PC-9 (cell line): ENCODE data around the gene BMERB1. TPM values are rescaled to one million over a fixed set of nuclear protein-coding genes. Genes with fewer than 3 reads are reported as not detected.
"Not testable (repeated sequence)": the region's sequence is repeated elsewhere in the genome, so short reads cannot be mapped to it uniquely, and the experiment has no call there.

ENCODE experiments used
- BruUV-seq: library from RNA; stranded (reverse); fragments of 400-500 nt; replicated peaks from 2 replicates; lab custom pipeline; 2021; lab: Mats Ljungman, UMichigan
- CTCF ChIA-PET: fragments of 300-600 bp; sonication (Branson Sonifier 250); formaldehyde crosslinking; loops from one replicate; lab custom pipeline; 2022; ENCODE audit warnings: antibody characterized with exemption; lab: Charles Lee
- POLR2A ChIA-PET: fragments of 300-600 bp; sonication (Branson Sonifier 250); formaldehyde crosslinking; loops from one replicate; lab custom pipeline; 2022; ENCODE audit warnings: antibody characterized with exemption; ENCODE audit not compliant: unreplicated experiment; lab: Charles Lee
- DNase-seq, 2 experiments: peaks; one replicate each; pipeline versions ENCODE4 v3.0.0 to v3.0.0-alpha.2; 2015 to 2022; ENCODE audit warnings: mixed read lengths in 1 of 2
- H2AFZ ChIP-seq: fragments of 200-600 bp; sonication (generic); 2 replicates; pipeline ENCODE4 v1.8.1; 2017; ENCODE audit warnings: antibody characterized with exemption
- H3F3A ChIP-seq: fragments of 200-600 bp; sonication (generic); 2 replicates; pipeline ENCODE4 v1.8.1; 2017; ENCODE audit warnings: antibody characterized with exemption, mild to moderate bottlenecking, low read depth; ENCODE audit not compliant: insufficient read depth
- H3K27ac ChIP-seq: fragments of 200-600 bp; sonication (generic); 2 replicates; pipeline ENCODE4 v1.6.1; 2016; ENCODE audit warnings: mixed run types
- H3K27me3 ChIP-seq: fragments of 200-600 bp; sonication (generic); 2 replicates; pipeline ENCODE4 v1.6.1; 2016; ENCODE audit warnings: low read depth, mixed run types; ENCODE audit not compliant: insufficient read depth
- H3K36me3 ChIP-seq: fragments of 200-600 bp; sonication (generic); 2 replicates; pipeline ENCODE4 v1.6.1; 2016; ENCODE audit warnings: low read depth, mixed run types
- H3K4me1 ChIP-seq: fragments of 200-600 bp; sonication (generic); replicated peaks from 2 replicates; pipeline ENCODE4 v1.6.1; 2016; ENCODE audit warnings: mixed run types; ENCODE audit not compliant: insufficient read depth
- H3K4me2 ChIP-seq: fragments of 200-600 bp; sonication (generic); 2 replicates; pipeline ENCODE4 v1.6.1; 2017; ENCODE audit warnings: mixed run types
- H3K4me3 ChIP-seq: fragments of 200-600 bp; sonication (generic); 2 replicates; pipeline ENCODE4 v1.6.1; 2016; ENCODE audit warnings: mixed run types
- H3K79me2 ChIP-seq: fragments of 200-600 bp; sonication (generic); 2 replicates; pipeline ENCODE4 v1.6.1; 2017; ENCODE audit warnings: low read depth, mixed run types
- H3K9me2 ChIP-seq: fragments of 200-600 bp; sonication (generic); 2 replicates; pipeline ENCODE4 v1.8.1; 2017; ENCODE audit warnings: mild to moderate bottlenecking; ENCODE audit not compliant: insufficient read depth
- H3K9me3 ChIP-seq: fragments of 200-600 bp; sonication (generic); 2 replicates; pipeline ENCODE4 v1.8.1; 2016; ENCODE audit warnings: low read depth; ENCODE audit not compliant: insufficient read depth
- H4K20me1 ChIP-seq: fragments of 200-600 bp; sonication (generic); 2 replicates; pipeline ENCODE4 v1.8.1; 2017; ENCODE audit not compliant: insufficient read depth
- CTCF ChIP-seq: fragments of 200-600 bp; sonication (generic); conservative IDR thresholded peaks from 2 replicates; pipeline ENCODE4 v1.6.1; 2017; ENCODE audit warnings: mixed run types, antibody characterized with exemption, mild to moderate bottlenecking, moderate library complexity
- EZH2 ChIP-seq: fragments of 200-600 bp; sonication (generic); IDR thresholded peaks from 2 replicates; pipeline ENCODE4 v1.8.0; 2017; ENCODE audit warnings: antibody characterized with exemption, low read depth
- intact Hi-C: fragments of 100-400 bp; cut with micrococcal nuclease; formaldehyde crosslinking; loops from one replicate; pipeline ENCODE4 v1.10.0; 2022; ENCODE audit not compliant: unreplicated experiment
- total RNA-seq: library from RNA; stranded (reverse); gene quantifications from 2 replicates; pipeline ENCODE4 v1.2.3, GENCODE V29; 2021

The BMERB1 gene
- total RNA-seq, 1 experiment from 2014 or later = 4.3 TPM

- TF ChIP-seq EZH2 (no peak), CTCF (no peak)
- Histone ChIP-seq H3K4me2 (no peak overlapping the region), H3F3A (peaks cover 21% of the 10 kb centered on the region), H3K4me1 (peaks cover 20% of the 10 kb centered on the region), H3K4me3 (no peak overlapping the region), H2AFZ (no peak overlapping the region), H3K9me3 (no peaks in the 10 kb centered on the region), H3K36me3 (no peaks in the 10 kb centered on the region), H3K27me3 (no peaks in the 10 kb centered on the region), H3K27ac (no peak overlapping the region), H3K79me2 (no peaks in the 10 kb centered on the region), H3K9me2 (no peaks in the 10 kb centered on the region), H4K20me1 (no peaks in the 10 kb centered on the region)
- intact Hi-C loops = no loop called here
- peak in 1 of 2 experiments; percentile 42 for DNase-seq
- no TSS peak for BruUV-seq
- ChIA-PET CTCF (no interaction called here), POLR2A (no interaction called here)
These were observed 31.7 kb downstream of the BMERB1 start for GRCh38 chr16:15466131-15466530.

DNA sequence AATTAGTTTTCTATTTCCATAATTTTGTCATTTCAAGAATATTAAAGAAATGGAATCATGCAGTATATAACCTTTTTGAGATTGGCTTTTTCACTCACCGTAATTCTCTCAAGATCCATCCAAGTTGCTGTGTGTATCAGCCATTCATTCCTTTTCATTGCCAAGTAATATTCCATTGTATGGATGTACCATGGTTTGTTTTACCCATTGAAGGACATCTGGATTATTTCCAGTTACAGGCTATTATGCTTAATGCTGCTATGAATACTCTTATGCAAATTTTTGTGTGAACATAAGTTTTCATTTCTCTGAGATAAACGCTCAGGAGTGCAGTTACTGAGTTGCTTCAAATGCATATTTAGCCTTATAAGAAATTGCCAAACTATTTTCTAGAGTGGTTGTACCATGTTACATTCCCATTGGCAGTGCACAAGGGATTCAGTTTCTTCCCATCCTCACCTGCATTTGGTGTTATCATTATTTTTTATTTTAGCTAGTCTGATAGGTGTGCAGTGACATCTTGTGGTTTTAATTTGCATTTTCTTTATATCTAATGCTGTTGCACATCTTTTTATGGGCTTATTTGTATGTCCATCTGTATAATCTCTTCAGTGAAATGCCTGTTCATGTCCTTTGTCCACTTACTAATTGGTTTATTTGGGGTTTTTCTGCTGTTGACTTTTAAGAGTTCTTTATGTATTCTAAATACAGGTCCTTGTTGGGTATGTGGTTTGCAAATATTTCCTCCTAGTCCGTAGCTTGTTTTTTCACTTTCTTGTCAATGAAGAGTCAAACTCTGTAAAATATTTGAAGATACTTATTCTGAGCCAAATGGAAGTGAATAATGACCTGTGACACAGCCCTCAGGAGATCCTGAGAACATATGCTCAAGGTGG lies 32.7 kb downstream of the BMERB1 start:
- CTCF ChIA-PET = interaction anchor here (0.6 kb wide), 1 partner anchor 64 kb away, joined by 3 read pairs; no protein-coding TSS in a partner anchor
- no peaks in the 10 kb centered on the region for H3K79me2 ChIP-seq
- H3K4me2 ChIP-seq = no peak overlapping the region
- no peaks in the 10 kb centered on the region for H3K27me3 ChIP-seq
- no peak overlapping the region for H2AFZ ChIP-seq
- no peaks in the 10 kb centered on the region for H3K9me2 ChIP-seq
- H4K20me1 ChIP-seq = no peaks in the 10 kb centered on the region
- peaks cover 20% of the 10 kb centered on the region for H3K4me1 ChIP-seq
- no peaks in the 10 kb centered on the region for H3K36me3 ChIP-seq
- no peak overlapping the region for H3K27ac ChIP-seq
- intact Hi-C loops = no loop called here
- H3F3A ChIP-seq = peaks cover 21% of the 10 kb centered on the region
- DNase-seq = peak in 1 of 2 experiments; percentile 50
- no TSS peak for BruUV-seq
- no peak overlapping the region for H3K4me3 ChIP-seq
- H3K9me3 ChIP-seq = no peaks in the 10 kb centered on the region
- POLR2A ChIA-PET = interaction anchor here (0.6 kb wide), 2 partner anchors 370 to 374 kb away, joined by 4 to 7 read pairs; no protein-coding TSS in a partner anchor
- TF ChIP-seq EZH2 (no peak), CTCF (peak; percentile 71)

DNA sequence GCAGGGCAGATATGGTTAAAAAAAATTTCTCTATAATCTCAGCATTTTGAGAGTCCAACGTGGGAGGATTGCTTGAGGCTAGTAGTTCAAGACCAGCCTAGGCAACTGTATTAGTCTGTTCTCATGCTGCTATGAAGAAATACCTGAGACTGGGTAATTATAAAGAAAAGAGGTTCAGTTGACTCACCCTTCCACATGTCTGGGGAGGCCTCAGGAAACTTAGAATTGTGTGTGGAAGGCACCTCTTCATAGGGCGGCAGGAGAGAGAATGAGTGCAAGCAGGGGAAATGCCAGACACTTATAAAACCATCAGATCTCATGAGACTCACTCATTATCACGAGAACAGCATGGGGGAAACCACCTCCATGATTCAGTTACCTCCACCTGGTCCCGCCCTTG lies 42.6 kb downstream of the BMERB1 start:
- H3K4me3 ChIP-seq, H3K36me3 ChIP-seq, H3K4me2 ChIP-seq, H2AFZ ChIP-seq, H4K20me1 ChIP-seq, H3K79me2 ChIP-seq, H3K27me3 ChIP-seq, H3K9me3 ChIP-seq, H3K9me2 ChIP-seq, BruUV-seq, DNase-seq, POLR2A ChIA-PET, CTCF ChIA-PET, intact Hi-C loops, H3K27ac ChIP-seq, H3K4me1 ChIP-seq: not testable (repeated sequence)
- H3F3A ChIP-seq = peaks cover 11% of the 10 kb centered on the region
